Brain microvascular endothelial cell (primary cell): ENCODE data around the gene STARD7.

Experiments
- DNase-seq: peaks from one replicate; pipeline ENCODE4 v3.0.0-alpha.2; 2020
- H3K27ac ChIP-seq: fragments of 250-450 bp; sonication (Bioruptor Pico); 2 replicates; pipeline ENCODE4 v1.5.1; 2020; ENCODE audit warnings: mild to moderate bottlenecking, moderate library complexity
- H3K27me3 ChIP-seq: fragments of 250-450 bp; sonication (Bioruptor Pico); replicated peaks from 2 replicates; pipeline ENCODE4 v1.5.1; 2020; ENCODE audit warnings: mild to moderate bottlenecking
- H3K36me3 ChIP-seq: fragments of 250-450 bp; sonication (Bioruptor Pico); replicated peaks from 2 replicates; pipeline ENCODE4 v1.5.1; 2020; ENCODE audit warnings: mild to moderate bottlenecking
- H3K4me3 ChIP-seq: 2 replicates; pipeline ENCODE4 v1.5.1; 2011; ENCODE audit warnings: low read depth, mild to moderate bottlenecking, control low read depth, low read length, moderate library complexity
- in situ Hi-C: cut with HindIII; loops from 2 replicates; pipeline ENCODE4 v1.10.0; 2017; ENCODE audit warnings: low sequenced_read_pairs, low pct_ligation_motif_present
- TF ChIP-seq, protein P1 (sequence below): IDR thresholded peaks from 2 replicates; pipeline ENCODE4 v1.5.1; 2011; ENCODE audit warnings: low read depth, mild to moderate bottlenecking, moderate library complexity, low read length, control low read depth, inconsistent platforms; ENCODE audit errors: missing control alignments

The STARD7 gene

DNA sequence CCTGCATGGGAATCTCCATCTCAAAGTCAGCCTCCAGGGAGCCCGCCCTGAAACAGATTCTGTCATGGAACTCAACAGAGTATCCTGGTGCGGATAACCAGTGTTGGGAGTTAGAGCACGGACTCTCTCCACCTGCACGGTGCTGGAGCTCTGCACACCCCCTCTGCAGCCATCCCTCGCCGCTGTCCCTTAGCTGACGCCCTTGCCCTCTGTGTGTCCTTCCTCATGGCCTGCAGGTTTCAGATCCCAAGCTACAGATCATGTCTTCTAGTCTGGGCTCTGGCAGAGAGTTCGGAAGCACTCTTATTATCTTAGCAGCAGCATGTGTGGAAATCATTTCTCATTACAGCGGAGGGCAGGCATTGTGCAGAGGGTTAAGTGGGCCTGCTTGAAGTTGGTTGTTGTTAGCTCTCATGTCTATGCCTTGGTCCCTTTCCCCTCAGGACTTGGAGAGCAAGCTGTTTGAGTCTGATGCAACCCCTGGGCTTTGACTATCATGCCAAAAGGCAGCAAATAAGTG is 31.2 kb upstream of the STARD7 start:
- TF ChIP-seq, protein P1, sequence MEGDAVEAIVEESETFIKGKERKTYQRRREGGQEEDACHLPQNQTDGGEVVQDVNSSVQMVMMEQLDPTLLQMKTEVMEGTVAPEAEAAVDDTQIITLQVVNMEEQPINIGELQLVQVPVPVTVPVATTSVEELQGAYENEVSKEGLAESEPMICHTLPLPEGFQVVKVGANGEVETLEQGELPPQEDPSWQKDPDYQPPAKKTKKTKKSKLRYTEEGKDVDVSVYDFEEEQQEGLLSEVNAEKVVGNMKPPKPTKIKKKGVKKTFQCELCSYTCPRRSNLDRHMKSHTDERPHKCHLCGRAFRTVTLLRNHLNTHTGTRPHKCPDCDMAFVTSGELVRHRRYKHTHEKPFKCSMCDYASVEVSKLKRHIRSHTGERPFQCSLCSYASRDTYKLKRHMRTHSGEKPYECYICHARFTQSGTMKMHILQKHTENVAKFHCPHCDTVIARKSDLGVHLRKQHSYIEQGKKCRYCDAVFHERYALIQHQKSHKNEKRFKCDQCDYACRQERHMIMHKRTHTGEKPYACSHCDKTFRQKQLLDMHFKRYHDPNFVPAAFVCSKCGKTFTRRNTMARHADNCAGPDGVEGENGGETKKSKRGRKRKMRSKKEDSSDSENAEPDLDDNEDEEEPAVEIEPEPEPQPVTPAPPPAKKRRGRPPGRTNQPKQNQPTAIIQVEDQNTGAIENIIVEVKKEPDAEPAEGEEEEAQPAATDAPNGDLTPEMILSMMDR, result no peak
- H3K4me3 ChIP-seq, result no peak overlapping the region
- no peaks in the 10 kb centered on the region for H3K27me3 ChIP-seq
- in situ Hi-C loops, result no loop called here
- no peaks in the 10 kb centered on the region for H3K36me3 ChIP-seq
- no peak for DNase-seq
- H3K27ac ChIP-seq, result no peak overlapping the region

DNA sequence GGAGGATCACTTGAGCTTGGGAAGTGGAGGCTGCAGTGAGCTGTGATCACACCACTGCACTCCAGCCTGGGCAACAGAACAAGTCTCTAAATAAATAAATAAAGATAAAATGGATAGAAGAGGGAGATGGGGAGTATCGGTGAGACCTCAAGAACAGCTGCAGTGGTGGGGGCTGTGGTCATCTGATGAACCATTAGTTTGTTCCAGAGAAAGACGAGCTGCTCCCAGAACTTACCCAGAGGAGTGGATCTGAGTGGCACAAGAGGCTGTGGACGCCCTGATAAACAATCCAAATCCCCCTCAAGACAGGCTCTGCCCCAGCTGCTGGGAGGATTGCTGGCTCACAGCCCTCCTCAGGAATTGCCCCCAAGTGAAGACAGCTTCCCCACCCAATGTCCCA is 30.5 kb upstream of the STARD7 start:
- no peak for DNase-seq
- no peak overlapping the region for H3K27ac ChIP-seq
- TF ChIP-seq, protein P1, result no peak
- no peaks in the 10 kb centered on the region for H3K36me3 ChIP-seq
- no peaks in the 10 kb centered on the region for H3K27me3 ChIP-seq
- H3K4me3 ChIP-seq, result no peak overlapping the region
- in situ Hi-C loops, result no loop called here

DNA sequence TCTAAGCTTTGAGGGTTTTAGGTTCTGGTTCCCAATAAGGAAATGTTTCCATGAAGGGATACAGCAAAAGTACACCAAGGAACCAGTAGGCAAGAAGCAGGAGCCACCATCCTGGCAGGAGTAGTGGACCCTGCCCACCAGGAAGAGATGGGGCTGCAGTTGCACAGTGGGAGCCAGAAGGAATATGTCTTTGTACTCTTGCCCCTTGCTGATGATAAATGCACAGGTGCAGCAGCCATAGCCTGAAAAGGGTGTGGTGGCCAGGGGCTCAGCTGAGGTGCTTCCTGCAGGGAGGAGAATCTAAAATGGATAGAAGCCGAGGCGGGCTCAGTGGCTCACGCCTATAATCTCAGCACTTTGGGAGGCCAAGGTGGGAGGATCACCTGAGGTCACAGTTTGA is 29.6 kb upstream of the STARD7 start:
- in situ Hi-C loops, result no loop called here
- no peak overlapping the region for H3K27ac ChIP-seq
- no peaks in the 10 kb centered on the region for H3K36me3 ChIP-seq
- DNase-seq, result no peak
- H3K4me3 ChIP-seq, result no peak overlapping the region
- no peaks in the 10 kb centered on the region for H3K27me3 ChIP-seq
- TF ChIP-seq, protein P1, result no peak

DNA sequence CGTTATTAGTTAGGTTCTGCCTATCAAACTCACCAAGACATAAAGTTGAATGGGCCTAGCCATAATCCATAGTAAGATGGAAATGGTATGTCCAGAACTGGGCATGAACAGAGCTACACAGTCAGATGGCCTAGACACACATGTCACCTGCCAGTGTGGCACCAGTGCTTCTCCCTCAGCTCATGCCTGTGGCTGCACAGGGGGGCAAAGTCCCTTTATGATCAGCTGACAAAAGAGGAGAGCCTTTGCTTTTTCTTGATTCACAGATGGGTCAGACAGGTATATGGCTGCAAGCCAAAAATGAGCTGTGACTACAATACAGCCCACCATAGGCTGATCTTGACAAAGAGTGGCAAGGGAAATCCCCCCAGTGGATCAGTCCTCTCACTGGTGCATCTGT is 28.3 kb upstream of the STARD7 start:
- TF ChIP-seq, protein P1, result no peak
- Histone ChIP-seq H3K36me3 (no peaks in the 10 kb centered on the region), H3K27ac (no peak overlapping the region), H3K4me3 (no peak overlapping the region), H3K27me3 (no peaks in the 10 kb centered on the region)
- no peak for DNase-seq
- in situ Hi-C loops, result no loop called here

DNA sequence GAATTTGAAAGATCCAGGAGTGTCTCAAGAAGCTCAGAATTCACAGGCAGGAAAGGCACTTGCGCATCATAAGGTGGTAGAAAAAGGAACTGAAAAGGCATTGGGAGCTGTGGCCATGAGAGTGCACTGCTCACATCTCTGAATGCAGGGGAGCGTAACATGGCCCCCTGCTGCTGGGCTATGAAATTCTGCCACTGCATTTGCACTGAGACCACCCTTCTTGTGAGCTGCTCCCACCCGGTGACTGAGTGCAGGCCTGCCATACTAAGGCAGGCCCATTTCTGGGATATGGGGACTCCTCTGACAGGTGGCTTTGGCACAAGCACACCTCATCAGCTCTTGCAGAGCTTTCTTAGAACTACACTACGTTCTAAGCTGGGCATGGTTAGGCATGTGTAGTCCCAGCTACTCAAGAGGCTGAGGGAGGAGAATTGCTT is 25.3 kb upstream of the STARD7 start:
- Histone ChIP-seq H3K27me3 (no peaks in the 10 kb centered on the region), H3K4me3 (no peak overlapping the region), H3K27ac (no peak overlapping the region), H3K36me3 (no peaks in the 10 kb centered on the region)
- in situ Hi-C loops, result no loop called here
- no peak for DNase-seq
- TF ChIP-seq, protein P1, result no peak

DNA sequence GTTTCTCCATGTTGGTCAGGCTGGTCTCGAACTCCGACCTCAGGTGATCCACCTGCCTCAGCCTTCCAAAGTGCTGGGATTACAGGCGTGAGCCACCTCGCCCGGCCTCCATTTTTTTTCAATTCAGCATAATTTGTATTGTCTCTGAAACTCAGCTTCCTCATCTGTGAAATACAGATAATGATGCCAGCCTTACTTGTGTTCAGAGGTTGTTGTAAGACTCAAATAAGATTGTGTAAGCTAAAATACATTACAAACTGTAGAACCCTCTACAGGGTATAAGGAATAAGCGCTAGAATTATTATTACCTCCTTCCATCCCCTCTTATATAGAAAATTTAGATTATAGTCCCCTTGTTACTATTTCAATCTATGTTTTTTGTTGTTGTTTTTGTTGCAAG is 24.8 kb upstream of the STARD7 start:
- H3K36me3 ChIP-seq, result no peaks in the 10 kb centered on the region
- in situ Hi-C loops, result no loop called here
- TF ChIP-seq, protein P1, result no peak
- H3K27ac ChIP-seq, result no peak overlapping the region
- no peaks in the 10 kb centered on the region for H3K27me3 ChIP-seq
- DNase-seq, result no peak
- no peak overlapping the region for H3K4me3 ChIP-seq
